Measurements from ENCODE around the gene LRCH4. TPM values are rescaled to one million over a fixed set of nuclear protein-coding genes. Genes with fewer than 3 reads are reported as not detected.
"Not testable (repeated sequence)": the region's sequence is repeated elsewhere in the genome, so short reads cannot be mapped to it uniquely, and the experiment has no call there.

Gene LRCH4
- total RNA-seq, 1 experiment from 2014 or later, result 33.2 TPM

GRCh38 chr7:100556541-100556940 lies 29.4 kb downstream of the LRCH4 start:
- no peak for DNase-seq
- Histone ChIP-seq H3K9me3 (replicated peaks) (no peaks in the 10 kb centered on the region), H3K27ac (no peak overlapping the region), H3K4me3 (no peak overlapping the region), H3K4me1 (no peaks in the 10 kb centered on the region), H3K36me3 (peaks cover 3% of the 10 kb centered on the region; the same call in 1 of the 2 replicates), H3K27me3 (no peaks in the 10 kb centered on the region)

- no peaks in the 10 kb centered on the region for H3K27me3 ChIP-seq
- no peaks in the 10 kb centered on the region for H3K4me1 ChIP-seq
- DNase-seq, result no peak
- peaks cover 3% of the 10 kb centered on the region; the same call in 1 of the 2 replicates for H3K36me3 ChIP-seq
- no peaks in the 10 kb centered on the region for H3K9me3 ChIP-seq (replicated peaks)
- H3K4me3 ChIP-seq, result no peak overlapping the region
- H3K27ac ChIP-seq, result no peak overlapping the region
Measured at GRCh38 chr7:100555701-100556100, 30.2 kb downstream of the LRCH4 start.

GRCh38 chr7:100553032-100553431 lies 32.9 kb downstream of the LRCH4 start:
- Histone ChIP-seq H3K4me3 (no peak overlapping the region), H3K36me3 (peaks cover 3% of the 10 kb centered on the region; the same call in 1 of the 2 replicates), H3K27ac (no peak overlapping the region), H3K4me1 (no peaks in the 10 kb centered on the region), H3K9me3 (replicated peaks) (no peaks in the 10 kb centered on the region), H3K27me3 (no peaks in the 10 kb centered on the region)
- DNase-seq, result no peak

GRCh38 chr7:100552532-100552931 lies 33.4 kb downstream of the LRCH4 start:
- H3K27me3 ChIP-seq, result no peaks in the 10 kb centered on the region

GRCh38 chr7:100548446-100548845 lies 37.5 kb downstream of the LRCH4 start:
- H3K27ac ChIP-seq; H3K27me3 ChIP-seq; H3K9me3 ChIP-seq (replicated peaks); H3K4me3 ChIP-seq; H3K36me3 ChIP-seq; DNase-seq: not testable (repeated sequence)
- peaks cover 13% of the 10 kb centered on the region for H3K4me1 ChIP-seq

More at GRCh38 chr7:100552532-100552931, 33.4 kb downstream of the LRCH4 start:
- no peak overlapping the region for H3K4me3 ChIP-seq
- no peaks in the 10 kb centered on the region for H3K9me3 ChIP-seq (replicated peaks)
- DNase-seq, result no peak
- peaks cover 3% of the 10 kb centered on the region; the same call in 1 of the 2 replicates for H3K36me3 ChIP-seq
- no peaks in the 10 kb centered on the region for H3K4me1 ChIP-seq
- H3K27ac ChIP-seq, result no peak overlapping the region

GRCh38 chr7:100547872-100548271 lies 38.1 kb downstream of the LRCH4 start:
- no peaks in the 10 kb centered on the region for H3K27me3 ChIP-seq
- peaks cover 13% of the 10 kb centered on the region for H3K4me1 ChIP-seq
- no peak overlapping the region for H3K4me3 ChIP-seq
- no peak for DNase-seq
- peaks cover 3% of the 10 kb centered on the region; the same call in 1 of the 2 replicates for H3K36me3 ChIP-seq
- H3K27ac ChIP-seq, result no peak overlapping the region
- H3K9me3 ChIP-seq (replicated peaks), result no peaks in the 10 kb centered on the region

GRCh38 chr7:100546926-100547800 lies 38.8 kb downstream of the LRCH4 start:
- H3K27me3 ChIP-seq, result no peaks in the 10 kb centered on the region
- H3K36me3 ChIP-seq, result 0 out of 2 replicates have a peak, but pooled peaks cover under 1% of the 10 kb centered on the region
- no peak for DNase-seq
- no peak overlapping the region for H3K27ac ChIP-seq
- peaks cover 13% of the 10 kb centered on the region for H3K4me1 ChIP-seq
- no peaks in the 10 kb centered on the region for H3K9me3 ChIP-seq (replicated peaks)
- no peak overlapping the region for H3K4me3 ChIP-seq

GRCh38 chr7:100546129-100546925 lies 39.6 kb downstream of the LRCH4 start:
- H3K27ac ChIP-seq, result no peak overlapping the region
- no peaks in the 10 kb centered on the region for H3K36me3 ChIP-seq
- no peaks in the 10 kb centered on the region for H3K9me3 ChIP-seq (replicated peaks)
- peaks cover 13% of the 10 kb centered on the region for H3K4me1 ChIP-seq
- H3K4me3 ChIP-seq, result no peak overlapping the region
- H3K27me3 ChIP-seq, result no peaks in the 10 kb centered on the region
- DNase-seq, result no peak

- Histone ChIP-seq H3K27me3 (no peaks in the 10 kb centered on the region), H3K27ac (no peak overlapping the region), H3K4me1 (peaks cover 13% of the 10 kb centered on the region), H3K4me3 (no peak overlapping the region), H3K9me3 (replicated peaks) (no peaks in the 10 kb centered on the region), H3K36me3 (no peaks in the 10 kb centered on the region)
- peak; percentile 38 to 49 for DNase-seq
Measured at GRCh38 chr7:100545360-100546128, 40.4 kb downstream of the LRCH4 start.

GRCh38 chr7:100544967-100545359 lies 41.0 kb downstream of the LRCH4 start:
- DNase-seq, result no peak
- Histone ChIP-seq H3K27me3 (no peaks in the 10 kb centered on the region), H3K36me3 (no peaks in the 10 kb centered on the region), H3K4me3 (no peak overlapping the region), H3K9me3 (replicated peaks) (no peaks in the 10 kb centered on the region), H3K4me1 (peaks cover 13% of the 10 kb centered on the region), H3K27ac (no peak overlapping the region)

GRCh38 chr7:100544386-100544785 lies 41.5 kb downstream of the LRCH4 start:
- peaks cover 13% of the 10 kb centered on the region for H3K4me1 ChIP-seq
- H3K4me3 ChIP-seq, result no peak overlapping the region
- no peak for DNase-seq
- no peaks in the 10 kb centered on the region for H3K9me3 ChIP-seq (replicated peaks)
- H3K27me3 ChIP-seq, result no peaks in the 10 kb centered on the region
- H3K36me3 ChIP-seq, result no peaks in the 10 kb centered on the region
- no peak overlapping the region for H3K27ac ChIP-seq

- H3K36me3 ChIP-seq, result no peaks in the 10 kb centered on the region
- peaks cover 13% of the 10 kb centered on the region for H3K4me1 ChIP-seq
- H3K4me3 ChIP-seq, result no peak overlapping the region
- H3K27ac ChIP-seq, result no peak overlapping the region
- no peaks in the 10 kb centered on the region for H3K9me3 ChIP-seq (replicated peaks)
- no peaks in the 10 kb centered on the region for H3K27me3 ChIP-seq
- no peak for DNase-seq
Measured at GRCh38 chr7:100543586-100543985, 42.3 kb downstream of the LRCH4 start.

GRCh38 chr7:100541309-100541708 lies 44.6 kb downstream of the LRCH4 start:
- not testable (repeated sequence) for H3K4me3 ChIP-seq; DNase-seq; H3K27me3 ChIP-seq; H3K27ac ChIP-seq; H3K9me3 ChIP-seq (replicated peaks); H3K36me3 ChIP-seq
- H3K4me1 ChIP-seq, result peaks cover 13% of the 10 kb centered on the region

- Histone ChIP-seq H3K4me3 (no peak overlapping the region; the same call in 1 of the 2 replicates), H3K4me1 (peaks cover 5% of the 10 kb centered on the region), H3K27ac (no peak overlapping the region), H3K27me3 (no peaks in the 10 kb centered on the region), H3K36me3 (no peaks in the 10 kb centered on the region), H3K9me3 (replicated peaks) (no peaks in the 10 kb centered on the region)
- DNase-seq, result no peak
Measured at GRCh38 chr7:100540073-100540723, 45.7 kb downstream of the LRCH4 start.

Measured in SJCRH30 (cell line).